HG02981 (cell line): ENCODE measurements around the gene NCAPD2.
"Not testable (repeated sequence)": the region's sequence is repeated elsewhere in the genome, so short reads cannot be mapped to it uniquely, and the experiment has no call there.

Source experiments
- ATAC-seq: cut with Tn5 transposase; IDR thresholded peaks from one replicate; pipeline ENCODE4 v1.9.1; 2021; ENCODE audit warnings: mild to moderate bottlenecking, moderate library complexity; ENCODE audit not compliant: unreplicated experiment

NCAPD2 gene

DNA sequence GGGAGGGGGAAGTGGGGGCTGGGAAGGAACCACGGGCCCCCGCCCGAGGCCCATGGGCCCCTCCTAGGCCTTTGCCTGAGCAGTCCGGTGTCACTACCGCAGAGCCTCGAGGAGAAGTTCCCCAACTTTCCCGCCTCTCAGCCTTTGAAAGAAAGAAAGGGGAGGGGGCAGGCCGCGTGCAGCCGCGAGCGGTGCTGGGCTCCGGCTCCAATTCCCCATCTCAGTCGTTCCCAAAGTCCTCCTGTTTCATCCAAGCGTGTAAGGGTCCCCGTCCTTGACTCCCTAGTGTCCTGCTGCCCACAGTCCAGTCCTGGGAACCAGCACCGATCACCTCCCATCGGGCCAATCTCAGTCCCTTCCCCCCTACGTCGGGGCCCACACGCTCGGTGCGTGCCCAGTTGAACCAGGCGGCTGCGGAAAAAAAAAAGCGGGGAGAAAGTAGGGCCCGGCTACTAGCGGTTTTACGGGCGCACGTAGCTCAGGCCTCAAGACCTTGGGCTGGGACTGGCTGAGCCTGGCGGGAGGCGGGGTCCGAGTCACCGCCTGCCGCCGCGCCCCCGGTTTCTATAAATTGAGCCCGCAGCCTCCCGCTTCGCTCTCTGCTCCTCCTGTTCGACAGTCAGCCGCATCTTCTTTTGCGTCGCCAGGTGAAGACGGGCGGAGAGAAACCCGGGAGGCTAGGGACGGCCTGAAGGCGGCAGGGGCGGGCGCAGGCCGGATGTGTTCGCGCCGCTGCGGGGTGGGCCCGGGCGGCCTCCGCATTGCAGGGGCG, 40.2 kb downstream of the NCAPD2 start, which contains the start of gene GAPDH:
GAPDH (plus strand) TSS at position 595 of the 772 bp plus-strand sequence. CDS start 316 bp downstream, outside the sequence.
- ATAC-seq, result peak; percentile 54

DNA sequence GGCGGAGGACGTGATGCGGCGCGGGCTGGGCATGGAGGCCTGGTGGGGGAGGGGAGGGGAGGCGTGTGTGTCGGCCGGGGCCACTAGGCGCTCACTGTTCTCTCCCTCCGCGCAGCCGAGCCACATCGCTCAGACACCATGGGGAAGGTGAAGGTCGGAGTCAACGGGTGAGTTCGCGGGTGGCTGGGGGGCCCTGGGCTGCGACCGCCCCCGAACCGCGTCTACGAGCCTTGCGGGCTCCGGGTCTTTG, 40.7 kb downstream of the NCAPD2 start:
- no peak for ATAC-seq

DNA sequence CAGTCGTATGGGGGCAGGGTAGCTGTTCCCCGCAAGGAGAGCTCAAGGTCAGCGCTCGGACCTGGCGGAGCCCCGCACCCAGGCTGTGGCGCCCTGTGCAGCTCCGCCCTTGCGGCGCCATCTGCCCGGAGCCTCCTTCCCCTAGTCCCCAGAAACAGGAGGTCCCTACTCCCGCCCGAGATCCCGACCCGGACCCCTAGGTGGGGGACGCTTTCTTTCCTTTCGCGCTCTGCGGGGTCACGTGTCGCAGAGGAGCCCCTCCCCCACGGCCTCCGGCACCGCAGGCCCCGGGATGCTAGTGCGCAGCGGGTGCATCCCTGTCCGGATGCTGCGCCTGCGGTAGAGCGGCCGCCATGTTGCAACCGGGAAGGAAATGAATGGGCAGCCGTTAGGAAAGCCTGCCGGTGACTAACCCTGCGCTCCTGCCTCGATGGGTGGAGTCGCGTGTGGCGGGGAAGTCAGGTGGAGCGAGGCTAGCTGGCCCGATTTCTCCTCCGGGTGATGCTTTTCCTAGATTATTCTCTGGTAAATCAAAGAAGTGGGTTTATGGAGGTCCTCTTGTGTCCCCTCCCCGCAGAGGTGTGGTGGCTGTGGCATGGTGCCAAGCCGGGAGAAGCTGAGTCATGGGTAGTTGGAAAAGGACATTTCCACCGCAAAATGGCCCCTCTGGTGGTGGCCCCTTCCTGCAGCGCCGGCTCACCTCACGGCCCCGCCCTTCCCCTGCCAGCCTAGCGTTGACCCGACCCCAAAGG, 41.2 kb downstream of the NCAPD2 start:
- ATAC-seq, result peak; percentile 4

DNA sequence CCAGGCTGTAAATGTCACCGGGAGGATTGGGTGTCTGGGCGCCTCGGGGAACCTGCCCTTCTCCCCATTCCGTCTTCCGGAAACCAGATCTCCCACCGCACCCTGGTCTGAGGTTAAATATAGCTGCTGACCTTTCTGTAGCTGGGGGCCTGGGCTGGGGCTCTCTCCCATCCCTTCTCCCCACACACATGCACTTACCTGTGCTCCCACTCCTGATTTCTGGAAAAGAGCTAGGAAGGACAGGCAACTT, 41.7 kb downstream of the NCAPD2 start:
- ATAC-seq, result no peak

DNA sequence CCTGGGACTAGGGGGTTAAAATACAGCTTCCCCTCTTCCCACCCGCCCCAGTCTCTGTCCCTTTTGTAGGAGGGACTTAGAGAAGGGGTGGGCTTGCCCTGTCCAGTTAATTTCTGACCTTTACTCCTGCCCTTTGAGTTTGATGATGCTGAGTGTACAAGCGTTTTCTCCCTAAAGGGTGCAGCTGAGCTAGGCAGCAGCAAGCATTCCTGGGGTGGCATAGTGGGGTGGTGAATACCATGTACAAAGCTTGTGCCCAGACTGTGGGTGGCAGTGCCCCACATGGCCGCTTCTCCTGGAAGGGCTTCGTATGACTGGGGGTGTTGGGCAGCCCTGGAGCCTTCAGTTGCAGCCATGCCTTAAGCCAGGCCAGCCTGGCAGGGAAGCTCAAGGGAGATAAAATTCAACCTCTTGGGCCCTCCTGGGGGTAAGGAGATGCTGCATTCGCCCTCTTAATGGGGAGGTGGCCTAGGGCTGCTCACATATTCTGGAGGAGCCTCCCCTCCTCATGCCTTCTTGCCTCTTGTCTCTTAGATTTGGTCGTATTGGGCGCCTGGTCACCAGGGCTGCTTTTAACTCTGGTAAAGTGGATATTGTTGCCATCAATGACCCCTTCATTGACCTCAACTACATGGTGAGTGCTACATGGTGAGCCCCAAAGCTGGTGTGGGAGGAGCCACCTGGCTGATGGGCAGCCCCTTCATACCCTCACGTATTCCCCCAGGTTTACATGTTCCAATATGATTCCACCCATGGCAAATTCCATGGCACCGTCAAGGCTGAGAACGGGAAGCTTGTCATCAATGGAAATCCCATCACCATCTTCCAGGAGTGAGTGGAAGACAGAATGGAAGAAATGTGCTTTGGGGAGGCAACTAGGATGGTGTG, 42.3 kb downstream of the NCAPD2 start:
- no peak for ATAC-seq

DNA sequence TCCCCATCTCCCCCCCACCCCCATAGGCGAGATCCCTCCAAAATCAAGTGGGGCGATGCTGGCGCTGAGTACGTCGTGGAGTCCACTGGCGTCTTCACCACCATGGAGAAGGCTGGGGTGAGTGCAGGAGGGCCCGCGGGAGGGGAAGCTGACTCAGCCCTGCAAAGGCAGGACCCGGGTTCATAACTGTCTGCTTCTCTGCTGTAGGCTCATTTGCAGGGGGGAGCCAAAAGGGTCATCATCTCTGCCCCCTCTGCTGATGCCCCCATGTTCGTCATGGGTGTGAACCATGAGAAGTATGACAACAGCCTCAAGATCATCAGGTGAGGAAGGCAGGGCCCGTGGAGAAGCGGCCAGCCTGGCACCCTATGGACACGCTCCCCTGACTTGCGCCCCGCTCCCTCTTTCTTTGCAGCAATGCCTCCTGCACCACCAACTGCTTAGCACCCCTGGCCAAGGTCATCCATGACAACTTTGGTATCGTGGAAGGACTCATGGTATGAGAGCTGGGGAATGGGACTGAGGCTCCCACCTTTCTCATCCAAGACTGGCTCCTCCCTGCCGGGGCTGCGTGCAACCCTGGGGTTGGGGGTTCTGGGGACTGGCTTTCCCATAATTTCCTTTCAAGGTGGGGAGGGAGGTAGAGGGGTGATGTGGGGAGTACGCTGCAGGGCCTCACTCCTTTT, 43.1 kb downstream of the NCAPD2 start:
- ATAC-seq, result no peak

DNA sequence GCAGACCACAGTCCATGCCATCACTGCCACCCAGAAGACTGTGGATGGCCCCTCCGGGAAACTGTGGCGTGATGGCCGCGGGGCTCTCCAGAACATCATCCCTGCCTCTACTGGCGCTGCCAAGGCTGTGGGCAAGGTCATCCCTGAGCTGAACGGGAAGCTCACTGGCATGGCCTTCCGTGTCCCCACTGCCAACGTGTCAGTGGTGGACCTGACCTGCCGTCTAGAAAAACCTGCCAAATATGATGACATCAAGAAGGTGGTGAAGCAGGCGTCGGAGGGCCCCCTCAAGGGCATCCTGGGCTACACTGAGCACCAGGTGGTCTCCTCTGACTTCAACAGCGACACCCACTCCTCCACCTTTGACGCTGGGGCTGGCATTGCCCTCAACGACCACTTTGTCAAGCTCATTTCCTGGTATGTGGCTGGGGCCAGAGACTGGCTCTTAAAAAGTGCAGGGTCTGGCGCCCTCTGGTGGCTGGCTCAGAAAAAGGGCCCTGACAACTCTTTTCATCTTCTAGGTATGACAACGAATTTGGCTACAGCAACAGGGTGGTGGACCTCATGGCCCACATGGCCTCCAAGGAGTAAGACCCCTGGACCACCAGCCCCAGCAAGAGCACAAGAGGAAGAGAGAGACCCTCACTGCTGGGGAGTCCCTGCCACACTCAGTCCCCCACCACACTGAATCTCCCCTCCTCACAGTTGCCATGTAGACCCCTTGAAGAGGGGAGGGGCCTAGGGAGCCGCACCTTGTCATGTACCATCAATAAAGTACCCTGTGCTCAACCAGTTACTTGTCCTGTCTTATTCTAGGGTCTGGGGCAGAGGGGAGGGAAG, 43.9 kb downstream of the NCAPD2 start:
- not testable (repeated sequence) for ATAC-seq

DNA sequence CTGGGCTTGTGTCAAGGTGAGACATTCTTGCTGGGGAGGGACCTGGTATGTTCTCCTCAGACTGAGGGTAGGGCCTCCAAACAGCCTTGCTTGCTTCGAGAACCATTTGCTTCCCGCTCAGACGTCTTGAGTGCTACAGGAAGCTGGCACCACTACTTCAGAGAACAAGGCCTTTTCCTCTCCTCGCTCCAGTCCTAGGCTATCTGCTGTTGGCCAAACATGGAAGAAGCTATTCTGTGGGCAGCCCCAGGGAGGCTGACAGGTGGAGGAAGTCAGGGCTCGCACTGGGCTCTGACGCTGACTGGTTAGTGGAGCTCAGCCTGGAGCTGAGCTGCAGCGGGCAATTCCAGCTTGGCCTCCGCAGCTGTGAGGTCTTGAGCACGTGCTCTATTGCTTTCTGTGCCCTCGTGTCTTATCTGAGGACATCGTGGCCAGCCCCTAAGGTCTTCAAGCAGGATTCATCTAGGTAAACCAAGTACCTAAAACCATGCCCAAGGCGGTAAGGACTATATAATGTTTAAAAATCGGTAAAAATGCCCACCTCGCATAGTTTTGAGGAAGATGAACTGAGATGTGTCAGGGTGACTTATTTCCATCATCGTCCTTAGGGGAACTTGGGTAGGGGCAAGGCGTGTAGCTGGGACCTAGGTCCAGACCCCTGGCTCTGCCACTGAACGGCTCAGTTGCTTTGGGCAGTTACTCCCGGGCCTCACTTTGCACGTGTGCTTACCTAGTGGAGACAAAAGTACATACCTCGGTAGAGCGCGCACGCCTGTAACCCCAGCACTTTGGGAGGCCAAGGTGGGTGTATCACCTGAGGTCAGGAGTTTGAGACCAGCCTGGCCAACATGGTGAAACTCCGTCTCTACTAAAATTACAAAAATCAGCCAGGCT, 44.8 kb downstream of the NCAPD2 start:
- ATAC-seq, result no peak

DNA sequence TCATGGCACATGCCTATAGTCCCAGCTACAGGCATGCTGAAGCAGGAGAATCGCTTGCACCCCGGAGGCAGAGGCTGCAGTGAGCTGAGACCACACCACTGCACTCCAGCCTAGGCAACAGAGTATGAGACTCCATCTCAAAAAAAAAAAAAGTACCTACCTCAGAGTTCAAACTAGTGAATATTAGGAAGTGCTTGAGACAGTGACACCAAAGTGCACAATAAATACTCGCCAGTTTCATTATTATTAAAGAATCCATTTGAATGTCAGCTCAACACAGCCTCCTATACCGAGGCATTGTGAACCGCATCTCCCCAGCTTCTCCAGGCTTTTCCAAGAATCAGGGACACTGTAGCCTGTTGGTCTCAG, 45.4 kb downstream of the NCAPD2 start:
- ATAC-seq, result no peak

DNA sequence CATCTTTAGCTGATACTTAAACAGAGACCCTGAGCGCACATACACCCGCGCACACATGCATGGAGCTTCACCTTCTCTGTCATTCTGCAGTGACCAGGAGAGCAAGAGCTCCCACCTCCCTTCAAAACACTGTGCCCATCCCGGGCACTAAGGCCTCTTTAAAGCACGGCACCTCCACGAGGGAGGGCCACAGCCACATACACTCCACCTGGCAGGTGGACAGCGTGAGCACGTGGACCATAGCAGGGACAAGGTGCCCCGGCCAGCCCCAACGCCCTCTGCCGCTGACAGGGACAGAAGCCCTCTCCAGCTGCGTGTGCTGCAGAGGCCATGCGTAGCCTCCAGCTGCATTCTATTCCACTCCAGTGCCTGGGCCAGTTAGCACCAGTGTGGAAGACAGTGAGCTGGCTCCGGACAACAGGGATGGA, 45.8 kb downstream of the NCAPD2 start:
- no peak for ATAC-seq

DNA sequence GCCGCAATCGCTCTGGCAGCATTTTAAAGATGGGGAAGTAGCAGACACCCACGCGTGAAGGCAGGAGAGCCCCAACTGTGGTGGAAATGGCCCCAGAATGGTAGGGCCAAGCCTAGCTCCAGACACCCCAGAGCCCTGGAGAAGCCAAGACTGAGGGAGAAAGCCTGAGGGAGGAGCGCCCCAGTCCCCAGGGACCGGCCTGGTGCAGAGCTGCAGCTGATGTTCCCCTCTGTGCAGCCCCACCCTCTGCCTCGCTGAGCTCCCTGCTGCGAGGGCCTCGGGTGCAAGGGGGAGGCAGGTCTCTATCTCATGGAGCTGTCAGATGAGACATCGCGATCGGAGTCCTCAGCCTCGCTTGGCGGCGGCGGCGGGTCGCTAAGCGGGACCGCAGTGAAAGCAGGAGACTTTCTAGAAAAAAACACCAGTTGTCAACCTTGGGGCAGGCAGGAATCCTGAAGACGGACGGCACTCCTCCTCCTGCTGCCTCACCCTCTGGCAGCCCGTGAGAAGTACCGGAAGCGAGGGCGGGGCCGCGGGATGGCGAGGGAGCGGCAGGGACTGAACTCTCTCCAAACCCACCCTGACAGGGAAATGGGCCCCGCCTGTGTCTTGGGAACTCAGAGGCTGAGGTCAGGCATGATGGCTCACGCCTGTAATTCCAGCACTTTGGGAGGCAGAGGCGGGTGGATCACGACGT, 46.4 kb downstream of the NCAPD2 start:
- no peak for ATAC-seq

DNA sequence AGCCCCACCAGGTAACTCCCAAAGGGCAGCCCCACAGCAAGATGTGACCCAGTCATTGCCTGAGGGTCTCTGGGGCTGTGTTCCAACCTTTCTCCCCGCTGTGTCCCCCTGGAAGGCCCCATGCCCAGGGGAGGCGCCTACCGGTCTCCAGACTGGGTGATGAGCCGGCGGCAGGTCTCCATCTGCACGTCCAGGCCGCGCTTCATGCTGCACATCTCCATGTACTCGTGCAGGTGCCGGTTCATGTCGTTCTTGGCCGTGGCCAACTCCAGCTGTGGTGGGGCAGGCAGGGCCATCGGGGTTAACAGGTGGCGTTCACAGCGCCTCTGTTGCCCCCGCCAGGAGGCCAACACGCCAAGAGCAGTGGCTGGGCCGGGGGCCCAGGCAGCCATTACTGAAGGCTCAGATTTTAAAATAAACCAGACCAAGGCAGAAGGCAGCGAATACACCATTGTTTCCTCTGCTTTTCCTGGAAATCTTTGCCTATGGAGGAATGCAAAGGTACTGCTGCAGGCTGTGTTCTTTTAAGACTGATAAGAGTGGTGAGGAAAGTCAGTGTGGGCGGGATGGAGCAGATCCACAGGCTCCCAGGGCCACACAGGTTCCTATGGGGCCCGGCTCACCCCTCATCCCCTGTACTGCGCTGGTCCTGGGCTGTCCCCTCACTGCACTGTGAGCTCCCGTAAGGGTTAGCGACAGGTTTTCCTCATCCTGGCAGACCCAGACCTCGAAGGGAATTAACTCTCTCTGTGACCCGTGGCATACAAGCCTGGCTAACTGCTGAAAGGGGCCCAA, 47.7 kb downstream of the NCAPD2 start:
- ATAC-seq, result no peak

DNA sequence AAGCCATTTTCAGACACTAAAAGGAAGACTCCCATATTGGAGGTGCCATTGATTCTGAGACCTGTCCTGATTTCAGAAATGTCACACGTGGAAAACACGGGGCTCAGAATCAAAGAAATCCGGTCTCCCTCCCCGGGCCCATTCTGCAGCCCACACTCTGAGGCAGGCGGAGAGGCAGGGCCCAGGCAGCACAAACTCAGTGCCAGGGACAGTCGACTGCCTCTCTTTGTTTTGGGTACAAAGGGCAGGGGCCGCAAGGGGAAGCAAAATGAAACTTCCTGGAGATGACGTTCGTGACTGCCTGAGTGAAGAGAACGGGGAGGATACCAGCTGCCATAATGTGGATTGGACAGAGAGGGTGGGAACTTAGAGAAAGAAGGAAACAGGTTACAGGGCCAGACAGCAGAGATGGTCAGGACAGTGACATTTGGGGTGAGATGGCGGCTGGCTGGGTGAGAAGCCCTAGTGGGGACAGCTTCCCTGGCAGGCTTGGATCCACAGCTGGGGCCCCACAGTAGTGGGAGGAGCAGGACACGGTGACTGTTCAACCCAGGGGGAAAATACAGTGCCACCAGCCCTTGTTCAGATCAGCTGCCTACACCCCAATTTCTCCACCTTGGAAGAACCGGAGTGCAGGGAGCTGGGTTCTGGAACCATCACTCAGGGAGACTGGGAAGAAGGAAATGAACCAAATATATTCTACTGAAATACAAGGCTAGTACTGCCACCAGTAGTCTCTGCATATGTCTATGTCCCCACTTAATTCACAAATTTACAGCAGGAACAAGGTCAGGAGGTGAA, 48.5 kb downstream of the NCAPD2 start:
- no peak for ATAC-seq

DNA sequence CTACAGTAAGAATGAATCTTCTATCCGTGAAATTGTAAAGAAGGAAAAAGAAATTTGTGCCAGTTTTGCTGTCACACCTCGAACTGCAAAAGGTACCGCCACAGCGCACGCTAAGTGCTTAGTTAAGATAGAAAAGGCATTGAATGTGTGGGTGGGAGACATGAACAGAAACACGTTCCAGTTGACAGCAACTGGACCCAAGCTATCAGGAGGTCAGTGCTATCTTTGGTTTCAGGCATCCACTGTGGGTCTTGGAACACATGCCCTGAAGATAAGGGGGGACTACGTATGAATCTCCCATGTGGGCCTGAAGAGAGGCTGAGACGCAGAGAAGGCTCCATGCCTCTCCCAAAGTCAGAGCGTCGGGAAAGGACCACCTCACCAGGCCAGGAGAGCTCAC, 52.1 kb downstream of the NCAPD2 start:
- no peak for ATAC-seq

DNA sequence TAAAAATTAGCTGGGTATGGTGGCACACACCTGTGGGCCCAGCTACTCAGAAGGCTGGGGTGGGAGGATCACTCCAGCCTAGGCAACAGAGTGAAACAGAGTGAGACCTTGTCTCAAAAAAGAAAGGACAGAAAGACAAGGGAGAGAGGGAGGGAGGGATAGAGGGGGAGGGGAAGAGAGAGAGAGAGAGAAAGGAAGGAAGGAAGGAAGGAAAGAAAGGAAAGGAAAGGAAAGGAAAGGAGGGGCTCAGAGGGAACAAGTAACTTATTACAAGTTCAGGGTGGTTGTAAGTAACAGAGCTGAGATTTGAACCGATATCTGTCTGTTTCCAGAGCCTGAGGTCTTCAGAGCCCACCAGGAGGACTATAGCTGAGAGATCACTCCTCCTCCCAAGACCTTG, 53.7 kb downstream of the NCAPD2 start:
- ATAC-seq, result no peak

DNA sequence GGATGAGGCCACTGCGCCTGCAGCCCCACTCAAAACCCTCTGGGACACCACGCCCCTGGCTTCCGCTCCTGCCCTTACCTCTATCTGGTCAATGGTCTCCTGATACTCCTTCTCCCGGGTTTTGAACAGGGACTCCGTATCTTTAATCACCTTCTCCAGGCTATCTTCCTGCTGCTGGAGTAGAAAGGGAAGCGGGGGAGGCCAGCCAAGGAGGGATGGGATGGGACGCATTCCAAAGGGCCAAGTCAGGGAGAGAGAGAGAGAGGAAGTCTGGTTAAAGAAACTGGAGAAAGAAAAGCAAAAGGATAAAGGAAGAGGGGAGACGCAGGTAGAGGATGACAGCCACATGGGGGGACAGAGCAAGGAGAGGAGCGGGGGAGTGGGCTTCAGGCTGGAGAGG, 54.1 kb downstream of the NCAPD2 start:
- ATAC-seq, result no peak

DNA sequence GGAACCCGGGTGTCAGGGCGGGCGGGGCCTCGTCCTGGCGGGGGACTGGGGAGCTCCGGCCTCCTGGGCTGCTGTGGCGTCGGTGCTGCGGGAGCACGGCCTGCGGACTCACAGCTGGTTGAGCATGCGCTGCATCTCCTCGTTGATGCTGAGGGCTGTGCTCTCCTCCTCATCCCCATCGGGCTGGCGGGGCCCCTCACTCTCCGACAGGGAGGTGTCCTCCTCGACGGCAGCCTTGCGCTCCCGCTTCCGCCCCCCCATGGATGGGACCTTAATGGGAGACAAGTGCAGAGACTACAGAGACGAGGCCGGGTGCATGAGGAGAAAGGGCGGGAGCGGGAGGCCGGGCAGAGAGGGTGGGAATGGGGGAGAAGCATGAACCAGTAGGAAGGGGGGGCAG, 54.7 kb downstream of the NCAPD2 start:
- ATAC-seq, result no peak
